ENCODE results near the gene DHX16.

DNA sequence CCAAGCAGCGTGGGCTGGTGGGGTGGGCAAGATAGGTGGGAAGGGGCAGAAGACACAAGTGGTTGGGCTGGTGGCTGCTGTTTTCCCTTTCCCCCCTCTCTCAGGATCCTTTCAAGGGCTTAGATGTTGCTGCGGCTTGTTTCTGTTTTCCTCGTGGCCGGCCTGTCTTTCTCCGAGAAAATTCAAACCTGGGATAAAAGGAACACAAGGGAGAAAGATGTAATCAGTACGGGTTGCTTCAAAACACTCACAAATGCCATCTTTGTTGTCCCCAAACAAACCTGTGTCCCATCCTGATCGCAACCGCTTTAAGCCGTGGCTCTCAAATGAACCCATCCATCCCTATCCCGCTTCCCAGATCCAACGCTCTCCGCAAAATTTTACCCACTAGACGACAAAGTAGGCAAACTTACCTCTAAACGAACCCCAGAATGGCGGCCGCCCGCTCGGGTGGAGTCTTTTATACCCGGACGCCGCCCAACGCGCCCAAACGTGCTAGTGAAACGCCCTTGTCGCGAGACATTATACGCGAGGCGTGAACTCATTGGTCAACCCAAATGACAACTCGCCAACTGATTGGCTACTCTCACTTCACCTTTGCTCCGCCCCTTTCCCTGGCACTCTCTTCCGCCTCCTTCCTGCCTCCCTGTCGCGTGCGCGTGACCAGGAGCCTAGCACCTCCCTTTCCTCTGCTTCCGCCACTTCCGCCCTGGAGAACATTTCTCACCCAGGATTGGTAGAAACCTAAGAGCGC, 55.8 kb downstream of the DHX16 start, which contains the start of gene PPP1R10:
- TF ChIP-seq POLR2A (IDR thresholded peaks at IDR 0.05; ENCODE audit: low read depth, low read length): peak; percentile 99
- no peak for TF ChIP-seq RAD21 (IDR thresholded peaks at IDR 0.05; ENCODE audit: low read length)
- no peak for TF ChIP-seq MAFK (IDR thresholded peaks at IDR 0.05; ENCODE audit: low read depth, low read length)
- TF ChIP-seq, protein P1, sequence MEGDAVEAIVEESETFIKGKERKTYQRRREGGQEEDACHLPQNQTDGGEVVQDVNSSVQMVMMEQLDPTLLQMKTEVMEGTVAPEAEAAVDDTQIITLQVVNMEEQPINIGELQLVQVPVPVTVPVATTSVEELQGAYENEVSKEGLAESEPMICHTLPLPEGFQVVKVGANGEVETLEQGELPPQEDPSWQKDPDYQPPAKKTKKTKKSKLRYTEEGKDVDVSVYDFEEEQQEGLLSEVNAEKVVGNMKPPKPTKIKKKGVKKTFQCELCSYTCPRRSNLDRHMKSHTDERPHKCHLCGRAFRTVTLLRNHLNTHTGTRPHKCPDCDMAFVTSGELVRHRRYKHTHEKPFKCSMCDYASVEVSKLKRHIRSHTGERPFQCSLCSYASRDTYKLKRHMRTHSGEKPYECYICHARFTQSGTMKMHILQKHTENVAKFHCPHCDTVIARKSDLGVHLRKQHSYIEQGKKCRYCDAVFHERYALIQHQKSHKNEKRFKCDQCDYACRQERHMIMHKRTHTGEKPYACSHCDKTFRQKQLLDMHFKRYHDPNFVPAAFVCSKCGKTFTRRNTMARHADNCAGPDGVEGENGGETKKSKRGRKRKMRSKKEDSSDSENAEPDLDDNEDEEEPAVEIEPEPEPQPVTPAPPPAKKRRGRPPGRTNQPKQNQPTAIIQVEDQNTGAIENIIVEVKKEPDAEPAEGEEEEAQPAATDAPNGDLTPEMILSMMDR (conservative IDR thresholded peaks at IDR 0.05; ENCODE audit: low read depth, low read length): no peak
- no peak for TF ChIP-seq SMC3 (IDR thresholded peaks at IDR 0.05; ENCODE audit: low read depth, low read length)
- TF ChIP-seq, protein P2, sequence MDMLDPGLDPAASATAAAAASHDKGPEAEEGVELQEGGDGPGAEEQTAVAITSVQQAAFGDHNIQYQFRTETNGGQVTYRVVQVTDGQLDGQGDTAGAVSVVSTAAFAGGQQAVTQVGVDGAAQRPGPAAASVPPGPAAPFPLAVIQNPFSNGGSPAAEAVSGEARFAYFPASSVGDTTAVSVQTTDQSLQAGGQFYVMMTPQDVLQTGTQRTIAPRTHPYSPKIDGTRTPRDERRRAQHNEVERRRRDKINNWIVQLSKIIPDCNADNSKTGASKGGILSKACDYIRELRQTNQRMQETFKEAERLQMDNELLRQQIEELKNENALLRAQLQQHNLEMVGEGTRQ (IDR thresholded peaks at IDR 0.05; ENCODE audit: low read depth, low read length): peak; percentile 81
- 0 out of 2 replicates have a peak, but pooled peaks have one; percentile 6 for TF ChIP-seq MAZ (IDR thresholded peaks at IDR 0.05; ENCODE audit: borderline replicate concordance, low read depth, low read length)
- TF ChIP-seq RCOR1 (IDR thresholded peaks at IDR 0.05; ENCODE audit: insufficient replicate concordance, low read length): no peak
- no peak for TF ChIP-seq MXI1 (IDR thresholded peaks at IDR 0.05; ENCODE audit: borderline replicate concordance, low read depth, low read length)
- peak; percentile 100 for TF ChIP-seq CHD1 (IDR thresholded peaks at IDR 0.05; ENCODE audit: low read depth, low read length)

Data from IMR-90 (cell line).